ENCODE data around the gene INPP4B.
A peak's percentile ranks its signal among the peaks of the same experiment; 100 is the strongest.

INPP4B gene

GRCh38 chr4:142701017-142701416, 145.1 kb downstream of the INPP4B start:
- Histone ChIP-seq H3K4me1 (peaks cover 5 to 12% (median 9%) of the 10 kb centered on the region in 10 experiments; a peak in 11 of 20 replicates), H3K9ac (no peak overlapping the region), H3K9me3 (replicated peaks in 1 of 11) (no peaks in the 10 kb centered on the region)

GRCh38 chr4:142700531-142700930, 145.6 kb downstream of the INPP4B start:
- Histone ChIP-seq H3K4me3 (no peak overlapping the region), H3K9ac (no peak overlapping the region), H4K20me1 (no peaks in the 10 kb centered on the region), H3K27ac (no peak overlapping the region), H3K9me3 (replicated peaks in 1 of 11) (no peaks in the 10 kb centered on the region), H3K36me3 (no peaks in the 10 kb centered on the region), H3K27me3 (no peaks in the 10 kb centered on the region), H3K4me2 (no peak overlapping the region), H3K4me1 (peaks cover 5 to 12% (median 9%) of the 10 kb centered on the region in 10 experiments; a peak in 11 of 20 replicates)
- TF ChIP-seq Cebpa-rat (IDR thresholded peaks at IDR 0.05) = no peak

More at GRCh38 chr4:142701017-142701416, 145.1 kb downstream of the INPP4B start:
- Histone ChIP-seq H4K20me1 (no peaks in the 10 kb centered on the region), H3K36me3 (no peaks in the 10 kb centered on the region), H3K27me3 (no peaks in the 10 kb centered on the region), H3K4me2 (no peak overlapping the region), H3K4me3 (no peak overlapping the region), H3K27ac (no peak overlapping the region)
- no peak for TF ChIP-seq Cebpa-rat (IDR thresholded peaks at IDR 0.05)

DNA sequence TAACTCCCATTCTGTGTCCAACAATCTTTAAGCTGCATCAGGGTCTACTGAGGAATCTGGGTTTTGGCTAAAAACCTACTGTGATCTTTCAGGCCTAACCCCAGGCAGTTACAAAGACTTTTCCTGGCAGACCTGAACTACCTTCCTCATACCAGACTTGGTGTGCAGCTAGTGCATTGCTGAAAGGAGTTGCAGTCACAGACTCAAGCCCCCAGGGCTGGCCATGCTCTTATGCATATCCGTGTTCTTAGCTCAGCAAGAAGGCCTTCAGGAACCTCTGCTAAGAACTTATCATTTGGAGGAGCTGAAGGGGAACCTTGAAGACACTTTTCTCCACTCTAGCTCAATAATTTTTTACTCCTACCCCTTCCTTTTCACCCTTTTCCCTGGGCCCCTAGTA, 147.5 kb downstream of the INPP4B start:
- H3K4me1 ChIP-seq = peaks cover 5 to 12% (median 9%) of the 10 kb centered on the region in 10 experiments; a peak in 11 of 20 replicates
- TF ChIP-seq Cebpa-rat (IDR thresholded peaks at IDR 0.05) = no peak
- H4K20me1 ChIP-seq = no peaks in the 10 kb centered on the region
- H3K9me3 ChIP-seq (replicated peaks in 1 of 11) = no peaks in the 10 kb centered on the region
- no peak overlapping the region for H3K4me2 ChIP-seq
- no peak overlapping the region for H3K4me3 ChIP-seq
- no peak overlapping the region for H3K27ac ChIP-seq
- no peaks in the 10 kb centered on the region for H3K36me3 ChIP-seq
- no peaks in the 10 kb centered on the region for H3K27me3 ChIP-seq
- H3K9ac ChIP-seq = no peak overlapping the region

DNA sequence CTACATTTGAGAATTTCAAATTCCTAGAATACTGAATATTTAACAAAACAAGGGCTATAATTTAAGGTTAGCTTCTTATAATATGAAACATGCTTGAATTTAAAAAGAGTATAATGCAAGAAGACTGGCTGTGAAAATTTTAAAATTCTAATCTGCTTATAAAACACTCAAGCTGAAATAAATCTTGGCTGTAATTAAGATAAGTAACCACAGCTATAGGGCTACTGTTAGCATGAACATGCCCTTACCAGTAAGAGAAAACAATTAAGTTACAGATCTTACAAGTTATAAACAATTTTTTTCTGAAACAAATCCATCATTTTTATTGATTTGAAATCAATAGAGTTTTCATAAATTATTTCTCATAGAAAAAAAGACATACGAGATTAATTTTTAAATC, 148.2 kb downstream of the INPP4B start:
- peaks cover 5 to 12% (median 9%) of the 10 kb centered on the region in 10 experiments; a peak in 11 of 20 replicates for H3K4me1 ChIP-seq
- H3K36me3 ChIP-seq = no peaks in the 10 kb centered on the region
- H3K27ac ChIP-seq = no peak overlapping the region
- H4K20me1 ChIP-seq = no peaks in the 10 kb centered on the region
- H3K27me3 ChIP-seq = no peaks in the 10 kb centered on the region
- H3K4me3 ChIP-seq = no peak overlapping the region
- no peaks in the 10 kb centered on the region for H3K9me3 ChIP-seq (replicated peaks in 1 of 11)
- H3K4me2 ChIP-seq = no peak overlapping the region
- H3K9ac ChIP-seq = no peak overlapping the region
- no peak for TF ChIP-seq Cebpa-rat (IDR thresholded peaks at IDR 0.05)

DNA sequence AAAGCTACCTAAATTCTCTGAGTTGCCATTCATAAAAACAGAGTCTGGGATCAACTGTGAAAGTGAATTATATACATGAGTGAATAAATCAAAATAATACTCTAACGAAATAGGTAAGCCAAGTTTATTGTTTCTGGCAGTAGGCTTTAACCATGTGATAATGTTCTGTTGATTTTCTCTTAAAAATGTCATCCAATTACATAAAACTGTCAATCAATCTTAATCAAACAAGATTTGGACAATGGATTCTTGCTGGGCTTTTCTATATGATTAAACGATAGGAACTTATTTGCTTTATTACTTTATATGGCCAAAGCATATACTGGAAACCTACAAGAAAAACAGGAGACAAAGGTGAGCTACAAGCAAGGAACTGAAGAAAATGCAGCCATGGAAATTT, 148.8 kb downstream of the INPP4B start:
- Histone ChIP-seq H3K36me3 (no peaks in the 10 kb centered on the region), H3K27ac (no peak overlapping the region)
- no peak for TF ChIP-seq Cebpa-rat (IDR thresholded peaks at IDR 0.05)

GRCh38 chr4:142696334-142697122, 149.6 kb downstream of the INPP4B start:
- Histone ChIP-seq H3K36me3 (no peaks in the 10 kb centered on the region), H3K4me1 (peaks cover 5 to 12% (median 9%) of the 10 kb centered on the region in 10 experiments; a peak in 11 of 20 replicates), H3K4me2 (peak overlapping the region; percentile 6 to 43 (median 31); a peak in 11 of 22 replicates), H3K27ac (no peak overlapping the region), H3K9ac (no peak overlapping the region), H3K4me3 (no peak overlapping the region), H3K9me3 (replicated peaks in 1 of 11) (no peaks in the 10 kb centered on the region), H4K20me1 (no peaks in the 10 kb centered on the region), H3K27me3 (no peaks in the 10 kb centered on the region)
- TF ChIP-seq Cebpa-rat (IDR thresholded peaks at IDR 0.05) = no peak

More for the DNA sequence above, 148.8 kb downstream of the INPP4B start:
- H3K4me3 ChIP-seq = no peak overlapping the region
- H4K20me1 ChIP-seq = no peaks in the 10 kb centered on the region
- peak overlapping the region in 2 of 11 experiments; percentile 24 to 31; a peak in 1 of 22 replicates for H3K4me2 ChIP-seq
- no peaks in the 10 kb centered on the region for H3K27me3 ChIP-seq
- peaks cover 5 to 12% (median 9%) of the 10 kb centered on the region in 10 experiments; a peak in 11 of 20 replicates for H3K4me1 ChIP-seq
- H3K9ac ChIP-seq = no peak overlapping the region
- no peaks in the 10 kb centered on the region for H3K9me3 ChIP-seq (replicated peaks in 1 of 11)

GRCh38 chr4:142690406-142691163, 155.5 kb downstream of the INPP4B start:
- Histone ChIP-seq H3K36me3 (no peaks in the 10 kb centered on the region), H3K9ac (no peak overlapping the region), H3K4me3 (no peak overlapping the region), H3K9me3 (replicated peaks in 1 of 11) (no peaks in the 10 kb centered on the region), H4K20me1 (no peaks in the 10 kb centered on the region), H3K27me3 (no peaks in the 10 kb centered on the region), H3K4me1 (no peaks in the 10 kb centered on the region), H3K4me2 (no peak overlapping the region), H3K27ac (no peak overlapping the region)
- TF ChIP-seq Cebpa-rat (IDR thresholded peaks at IDR 0.05) = no peak

- Histone ChIP-seq H3K4me1 (no peaks in the 10 kb centered on the region), H3K27ac (no peak overlapping the region), H3K9ac (no peak overlapping the region), H3K4me2 (no peak overlapping the region), H3K4me3 (no peak overlapping the region), H4K20me1 (no peaks in the 10 kb centered on the region), H3K9me3 (replicated peaks in 1 of 11) (no peaks in the 10 kb centered on the region), H3K36me3 (no peaks in the 10 kb centered on the region), H3K27me3 (no peaks in the 10 kb centered on the region)
- TF ChIP-seq Cebpa-rat (IDR thresholded peaks at IDR 0.05) = no peak
Observed at GRCh38 chr4:142687547-142688275, 158.4 kb downstream of the INPP4B start.

GRCh38 chr4:142686081-142686480, 160.0 kb downstream of the INPP4B start:
- no peak overlapping the region for H3K4me3 ChIP-seq

More at GRCh38 chr4:142686081-142686480, 160.0 kb downstream of the INPP4B start:
- TF ChIP-seq Cebpa-rat (IDR thresholded peaks at IDR 0.05) = no peak
- no peaks in the 10 kb centered on the region for H3K4me1 ChIP-seq
- H3K36me3 ChIP-seq = no peaks in the 10 kb centered on the region
- H3K27ac ChIP-seq = no peak overlapping the region
- H4K20me1 ChIP-seq = no peaks in the 10 kb centered on the region
- no peak overlapping the region for H3K9ac ChIP-seq
- H3K9me3 ChIP-seq (replicated peaks in 1 of 11) = no peaks in the 10 kb centered on the region
- H3K4me2 ChIP-seq = no peak overlapping the region
- H3K27me3 ChIP-seq = no peaks in the 10 kb centered on the region
